Osteoblast (primary cell): Measurements from ENCODE around the gene MRPL3. TPM values are rescaled to one million over a fixed set of nuclear protein-coding genes. Genes with fewer than 3 reads are reported as not detected.

Experiments
- DNase-seq: peaks from one replicate; pipeline ENCODE4 v3.0.0; 2011; ENCODE audit warnings: low spot score, mixed read lengths; ENCODE audit not compliant: insufficient read length; ENCODE audit errors: missing footprints
- H2AFZ ChIP-seq: 2 replicates; pipeline ENCODE4 v1.6.0; 2011; ENCODE audit warnings: mild to moderate bottlenecking, low read length
- H3K27ac ChIP-seq: 2 replicates; pipeline ENCODE4 v1.5.1; 2011; ENCODE audit warnings: mild to moderate bottlenecking, low read depth, low read length, moderate library complexity
- H3K27me3 ChIP-seq: 2 replicates; pipeline ENCODE4 v1.6.0; 2012; ENCODE audit warnings: mild to moderate bottlenecking, control low read depth, inconsistent platforms, low read length, moderate library complexity; ENCODE audit not compliant: insufficient read depth
- H3K36me3 ChIP-seq: 2 replicates; pipeline ENCODE4 v1.5.1; 2011; ENCODE audit warnings: mild to moderate bottlenecking, low read length, control low read depth, moderate library complexity; ENCODE audit not compliant: insufficient read depth
- H3K4me1 ChIP-seq: 2 replicates; pipeline ENCODE4 v1.5.1; 2011; ENCODE audit warnings: mild to moderate bottlenecking, low read length, control low read depth, moderate library complexity; ENCODE audit not compliant: insufficient read depth
- H3K4me2 ChIP-seq: 2 replicates; pipeline ENCODE4 v1.6.0; 2011; ENCODE audit warnings: mild to moderate bottlenecking, low read length; ENCODE audit not compliant: insufficient read depth
- H3K4me3 ChIP-seq: fragments of 200-600 bp; sonication (generic); 3 replicates; pipeline ENCODE4 v1.5.1; 2012; ENCODE audit warnings: mild to moderate bottlenecking, low read length, inconsistent platforms; ENCODE audit not compliant: insufficient read depth
- H3K79me2 ChIP-seq: 2 replicates; pipeline ENCODE4 v1.6.0; 2012; ENCODE audit warnings: mild to moderate bottlenecking, low read length, control low read depth, inconsistent platforms; ENCODE audit not compliant: insufficient read depth
- H3K9me3 ChIP-seq: 2 replicates; pipeline ENCODE4 v1.5.1; 2011; ENCODE audit warnings: low read depth, low read length, control low read depth
- H4K20me1 ChIP-seq: 2 replicates; pipeline ENCODE4 v1.6.0; 2012; ENCODE audit warnings: mild to moderate bottlenecking, low read length, control low read depth; ENCODE audit not compliant: insufficient read depth
- CTCF ChIP-seq: IDR thresholded peaks from 2 replicates; pipeline ENCODE4 v1.5.1; 2011; ENCODE audit warnings: mild to moderate bottlenecking, low read depth, low read length, moderate library complexity; ENCODE audit errors: extremely low read depth
- total RNA-seq: library from RNA; depleted of rRNA; stranded (reverse); fragments of >200 nt; gene quantifications from 2 replicates; pipeline ENCODE4 v1.2.3, GENCODE V29; 2012

MRPL3 gene
- total RNA-seq, 1 donor = 92.6 TPM

- H3K4me3 ChIP-seq = no peak overlapping the region
These were observed 32.4 kb downstream of the MRPL3 start for GRCh38 chr3:131470377-131470776.

GRCh38 chr3:131458653-131459052 lies 44.1 kb downstream of the MRPL3 start:
- no peaks in the 10 kb centered on the region for H3K27me3 ChIP-seq
- no peaks in the 10 kb centered on the region for H3K9me3 ChIP-seq
- H3K4me3 ChIP-seq = no peak overlapping the region
- no peak overlapping the region for H2AFZ ChIP-seq
- no peak overlapping the region for H3K4me2 ChIP-seq
- no peak overlapping the region for H3K27ac ChIP-seq
- no peaks in the 10 kb centered on the region for H3K4me1 ChIP-seq
- H3K36me3 ChIP-seq = peaks cover 20% of the 10 kb centered on the region
- no peaks in the 10 kb centered on the region for H3K79me2 ChIP-seq
- DNase-seq = no peak
- TF ChIP-seq CTCF = no peak
- H4K20me1 ChIP-seq = no peaks in the 10 kb centered on the region

More at GRCh38 chr3:131470377-131470776, 32.4 kb downstream of the MRPL3 start:
- Histone ChIP-seq H3K27ac (no peak overlapping the region), H3K9me3 (no peaks in the 10 kb centered on the region), H3K4me2 (no peak overlapping the region), H2AFZ (no peak overlapping the region), H4K20me1 (no peaks in the 10 kb centered on the region), H3K27me3 (no peaks in the 10 kb centered on the region), H3K4me1 (no peaks in the 10 kb centered on the region), H3K79me2 (peaks cover 27% of the 10 kb centered on the region), H3K36me3 (peaks cover 51% of the 10 kb centered on the region)
- no peak for DNase-seq
- no peak for TF ChIP-seq CTCF

GRCh38 chr3:131457220-131457619 lies 45.6 kb downstream of the MRPL3 start:
- H3K4me1 ChIP-seq = no peaks in the 10 kb centered on the region
- no peaks in the 10 kb centered on the region for H3K79me2 ChIP-seq
- TF ChIP-seq CTCF = no peak
- H3K9me3 ChIP-seq = no peaks in the 10 kb centered on the region
- H4K20me1 ChIP-seq = no peaks in the 10 kb centered on the region
- no peaks in the 10 kb centered on the region for H3K27me3 ChIP-seq
- peaks cover 16% of the 10 kb centered on the region for H3K36me3 ChIP-seq
- H2AFZ ChIP-seq = no peak overlapping the region
- DNase-seq = no peak
- H3K27ac ChIP-seq = no peak overlapping the region
- H3K4me3 ChIP-seq = no peak overlapping the region
- H3K4me2 ChIP-seq = no peak overlapping the region

- Histone ChIP-seq H3K27ac (no peak overlapping the region), H3K4me1 (no peaks in the 10 kb centered on the region), H2AFZ (no peak overlapping the region), H3K36me3 (no peaks in the 10 kb centered on the region), H3K9me3 (no peaks in the 10 kb centered on the region), H3K79me2 (no peaks in the 10 kb centered on the region), H4K20me1 (no peaks in the 10 kb centered on the region), H3K4me3 (no peak overlapping the region), H3K27me3 (no peaks in the 10 kb centered on the region), H3K4me2 (no peak overlapping the region)
- no peak for TF ChIP-seq CTCF
- no peak for DNase-seq
These were observed 48.3 kb downstream of the MRPL3 start for GRCh38 chr3:131454501-131454900.
